Suppressor macrophage treated with lipopolysaccharide for 4 hours (primary cell): ENCODE results near the gene RALGAPB.
"Not testable (repeated sequence)": the region's sequence is repeated elsewhere in the genome, so short reads cannot be mapped to it uniquely, and the experiment has no call there.

Experiments
- DNase-seq: peaks from one replicate; pipeline ENCODE4 v3.0.0-alpha.2; 2020

Gene RALGAPB

DNA sequence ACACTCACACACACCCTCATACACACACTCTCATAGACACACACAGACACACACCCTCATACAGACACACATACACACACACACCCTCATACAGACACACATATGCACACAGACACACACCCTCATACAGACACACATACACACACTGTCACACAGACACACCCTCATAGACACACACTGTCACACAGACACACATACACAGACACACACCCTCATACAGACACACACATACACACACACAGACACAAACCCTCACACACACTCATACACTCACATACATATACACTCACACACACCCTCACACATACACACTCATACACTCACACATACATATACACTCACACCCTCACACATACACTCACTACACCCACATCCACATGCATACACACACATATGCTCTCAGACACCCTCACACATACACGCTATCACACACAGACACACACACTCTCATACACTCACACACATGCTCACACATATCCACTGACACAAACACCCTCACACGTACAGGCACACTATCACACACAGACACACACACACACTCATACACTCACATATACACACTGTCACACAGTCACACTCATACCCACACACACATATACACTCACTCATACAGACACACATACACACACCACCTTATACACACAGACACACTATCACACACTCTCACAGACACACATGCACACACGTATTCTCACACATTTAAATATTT lies 117.5 kb downstream of the RALGAPB start:
- no peak for DNase-seq

DNA sequence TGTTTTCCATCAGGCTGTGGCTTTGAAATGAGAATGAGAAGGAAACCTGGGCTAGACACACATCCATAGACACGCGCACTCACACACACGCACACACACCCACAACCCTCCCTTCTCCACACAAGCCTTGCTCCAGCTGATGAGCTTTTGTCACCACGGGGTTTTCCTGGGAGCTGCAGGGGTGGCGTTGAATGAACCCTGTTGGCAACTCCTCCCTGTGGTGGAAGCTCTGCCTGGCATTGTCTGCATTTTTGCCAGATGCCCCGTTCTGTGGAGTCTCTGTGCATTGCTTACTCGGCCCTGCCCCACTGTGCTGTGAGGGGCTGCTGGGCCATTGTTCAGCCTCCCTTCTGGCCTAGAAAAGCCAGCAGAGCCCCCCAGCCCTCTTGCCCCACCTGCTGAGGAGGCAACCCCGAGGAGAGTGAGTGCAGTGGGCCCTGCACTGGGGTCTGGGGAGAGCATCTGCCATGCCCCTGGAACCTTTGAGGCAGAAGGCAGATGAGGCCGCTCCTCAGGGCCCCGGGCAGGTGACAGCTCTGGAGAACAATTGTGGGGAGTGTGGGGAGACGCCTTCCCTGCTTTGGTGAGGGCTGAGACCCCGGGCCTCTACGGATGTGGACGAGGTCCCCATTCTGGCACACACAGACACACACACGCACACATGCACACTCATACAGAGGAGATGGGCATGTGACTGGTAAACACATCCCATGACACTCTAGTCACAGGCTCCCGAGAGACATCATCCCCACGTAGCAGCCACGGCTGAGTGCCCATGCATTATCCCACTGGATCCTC lies 118.2 kb downstream of the RALGAPB start:
- peak; percentile 19 for DNase-seq

DNA sequence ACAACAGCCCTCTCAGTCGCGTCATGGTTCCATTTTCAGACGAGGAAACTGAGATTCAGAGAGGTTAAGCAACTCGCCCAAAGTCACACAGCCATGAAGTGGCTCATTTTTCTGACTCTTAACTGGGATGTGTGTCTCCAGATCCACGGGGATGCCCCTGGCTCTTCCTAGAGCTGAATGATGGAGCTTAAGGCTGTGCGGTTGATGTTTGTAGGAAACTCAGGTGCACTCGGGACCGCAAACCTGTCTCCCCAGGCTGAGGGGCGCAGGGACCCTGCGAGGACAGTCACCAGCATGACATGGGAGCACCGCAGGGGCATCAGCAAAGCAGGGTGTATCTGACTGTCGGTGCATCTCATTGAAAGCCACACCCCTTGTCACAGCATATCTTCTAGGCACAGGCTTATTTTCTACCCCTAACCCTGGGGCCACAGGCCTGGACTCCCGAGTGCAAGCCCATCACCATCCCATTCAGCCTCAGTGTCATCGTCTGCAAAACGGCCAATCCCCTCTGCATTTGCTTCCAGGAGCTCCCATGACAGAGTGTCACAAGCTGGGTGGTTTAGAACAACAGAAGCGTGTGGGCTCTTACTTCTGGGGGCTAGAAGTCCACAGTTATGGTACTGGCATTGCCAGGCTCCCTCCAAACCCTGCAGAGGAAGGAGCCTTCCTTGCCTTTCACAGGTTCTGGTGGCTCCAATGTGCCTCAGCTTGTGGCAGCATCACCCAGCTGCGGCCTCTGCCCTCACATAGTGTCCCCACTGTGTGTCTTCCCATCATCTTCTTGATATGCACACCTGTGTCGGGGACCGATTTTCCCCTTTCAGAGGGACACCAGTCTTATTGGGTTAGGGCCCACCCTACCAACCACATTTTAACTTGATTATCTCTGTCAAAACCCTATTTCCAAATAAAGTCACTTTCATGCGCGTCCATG lies 119.1 kb downstream of the RALGAPB start:
- DNase-seq, result no peak

DNA sequence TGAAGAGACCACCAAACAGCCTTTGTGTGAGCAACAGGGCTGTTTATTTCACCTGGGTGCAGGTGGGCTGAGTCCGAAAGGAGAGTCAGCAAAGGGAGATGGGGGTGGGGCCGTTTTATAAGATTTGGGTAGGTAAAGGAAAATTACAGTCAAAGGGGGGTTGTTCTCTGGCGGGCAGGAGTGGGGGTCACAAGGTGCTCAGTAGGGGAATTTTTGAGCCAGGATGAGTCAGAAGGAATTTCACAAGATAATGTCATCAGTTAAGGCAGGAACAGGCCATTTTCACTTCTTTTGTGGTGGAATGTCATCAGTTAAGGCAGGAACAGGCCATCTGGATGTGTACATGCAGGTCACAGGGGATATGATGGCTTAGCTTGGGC lies 119.8 kb downstream of the RALGAPB start:
- DNase-seq, result peak; percentile 18

DNA sequence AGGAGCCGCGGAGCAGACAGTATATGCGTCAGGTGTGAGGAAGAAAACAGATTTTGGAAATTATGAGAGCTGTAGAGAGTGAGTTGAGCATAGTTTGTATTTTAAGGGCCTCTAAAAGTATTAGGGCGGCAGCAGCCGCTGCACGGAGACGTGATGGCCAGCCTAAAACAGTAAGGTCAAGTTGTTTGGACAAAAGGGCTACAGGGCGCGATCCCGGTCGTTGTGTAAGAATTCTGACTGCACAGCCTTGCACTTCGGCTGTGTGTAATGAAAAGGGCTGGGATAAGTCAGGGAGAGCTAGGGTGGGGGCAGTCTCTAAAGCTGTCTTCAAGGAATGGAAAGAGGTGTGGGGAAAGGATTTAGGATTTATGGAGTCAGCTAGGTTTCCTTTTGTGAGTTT lies 121.6 kb downstream of the RALGAPB start:
- not testable (repeated sequence) for DNase-seq

DNA sequence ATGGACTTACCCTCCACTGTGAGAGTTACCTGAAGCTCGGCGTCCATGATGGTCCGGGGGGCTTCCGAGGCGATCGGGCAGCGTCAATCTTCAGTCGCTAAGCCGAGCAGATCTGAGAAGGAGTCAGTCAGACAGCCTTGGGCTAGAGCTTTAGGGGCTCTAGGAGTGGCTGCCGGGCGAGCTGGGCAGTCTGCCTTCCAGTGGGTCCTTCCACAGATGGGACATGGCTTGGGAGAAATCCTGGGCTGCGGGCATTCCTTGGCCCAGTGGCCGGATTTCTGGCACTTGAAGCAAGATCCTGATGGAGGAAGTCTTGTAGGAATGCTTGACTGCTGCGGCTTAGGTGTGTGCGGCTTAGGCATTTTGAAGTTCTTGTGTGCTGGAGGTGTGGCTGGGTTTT lies 123.2 kb downstream of the RALGAPB start:
- not testable (repeated sequence) for DNase-seq

DNA sequence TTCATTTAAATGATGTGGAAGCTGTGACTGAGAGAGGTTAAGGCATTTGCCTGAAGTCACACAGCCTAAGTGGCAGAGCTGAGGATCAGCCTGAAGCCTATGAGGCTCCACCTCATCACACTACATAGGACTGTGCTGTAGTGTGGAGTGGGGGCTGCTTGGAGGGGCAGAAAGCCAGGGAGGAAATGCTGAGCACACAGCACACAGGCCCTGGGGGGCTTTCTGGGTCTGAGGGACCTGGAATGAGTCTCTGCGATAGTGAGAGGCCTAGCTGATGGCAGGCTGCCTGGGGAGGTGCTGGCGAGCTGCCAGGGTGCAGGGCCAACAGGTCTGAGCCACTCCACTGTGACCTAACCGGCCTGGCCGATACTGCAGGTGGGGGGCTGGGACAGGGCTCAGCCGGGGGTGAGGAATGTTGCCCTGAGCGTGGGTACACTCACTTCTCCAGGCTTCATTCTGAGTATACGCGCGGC lies 126.8 kb downstream of the RALGAPB start:
- no peak for DNase-seq

DNA sequence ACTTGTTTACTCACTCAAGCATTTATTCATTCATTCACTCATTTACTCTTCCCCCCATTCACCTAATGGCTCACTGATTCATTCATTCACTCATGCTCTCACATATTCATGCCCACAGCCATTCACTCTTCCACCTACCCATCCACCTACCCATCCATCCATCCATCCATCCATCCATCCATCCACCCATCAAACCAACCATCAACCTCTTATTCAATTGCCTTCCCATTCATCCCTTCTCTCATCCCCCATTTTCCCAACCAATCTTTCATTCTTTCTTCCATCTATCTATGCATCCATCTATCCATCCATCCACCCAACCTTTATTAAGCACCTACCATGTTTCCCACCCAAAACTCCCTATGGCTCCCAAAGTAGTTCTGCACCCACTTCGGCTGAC lies 127.4 kb downstream of the RALGAPB start:
- no peak for DNase-seq

DNA sequence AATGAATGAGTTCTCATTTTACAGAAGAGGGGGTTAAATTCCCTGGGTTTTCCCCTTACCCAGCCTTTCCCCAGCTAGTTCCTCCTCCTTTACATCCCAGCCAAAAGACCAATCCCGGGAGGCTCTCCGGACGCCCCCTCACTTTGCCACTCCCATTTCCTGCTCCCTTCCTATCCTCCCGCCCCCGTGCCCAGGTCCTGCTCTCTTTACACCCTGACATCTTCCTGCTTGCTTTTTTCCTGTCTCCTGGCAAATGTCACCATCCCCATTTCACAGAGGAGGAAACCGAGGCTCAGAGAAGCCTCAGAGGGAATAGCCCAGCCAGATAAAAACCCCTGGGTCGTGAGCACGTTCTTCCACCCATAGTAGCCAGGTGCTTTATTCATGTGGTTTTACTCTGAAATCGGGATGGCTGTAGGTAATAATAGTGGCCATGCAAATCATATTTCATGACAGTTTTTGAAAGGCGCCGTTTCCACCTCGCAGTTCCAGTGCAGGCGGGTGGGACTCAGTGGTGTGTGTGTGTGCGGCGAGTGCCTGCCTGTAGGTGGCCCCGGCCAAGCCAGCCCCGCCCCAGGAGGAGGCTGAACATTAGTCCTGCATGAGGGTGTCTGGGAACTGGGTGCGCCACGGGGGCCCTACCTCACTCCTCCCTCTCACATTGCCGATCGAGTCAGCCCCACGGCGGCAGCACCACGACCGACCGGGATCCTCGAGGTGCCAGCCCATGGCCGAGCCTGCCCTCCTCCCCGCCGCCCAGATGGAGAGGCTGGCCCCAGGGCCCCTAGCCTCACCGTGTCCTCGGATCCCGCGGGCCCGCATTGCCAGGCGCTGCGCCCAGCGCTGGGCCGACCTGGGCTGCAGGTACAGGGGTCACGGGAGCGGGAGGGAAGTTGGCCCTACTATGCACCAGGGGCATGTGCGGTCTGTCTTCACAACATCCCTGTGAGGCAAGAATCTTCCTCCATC lies 128.9 kb downstream of the RALGAPB start, which contains the start of gene ARHGAP40:
TSS of gene ARHGAP40 (plus strand) at position 594 of the 969 bp plus-strand sequence.
- DNase-seq, result peak; percentile 24

DNA sequence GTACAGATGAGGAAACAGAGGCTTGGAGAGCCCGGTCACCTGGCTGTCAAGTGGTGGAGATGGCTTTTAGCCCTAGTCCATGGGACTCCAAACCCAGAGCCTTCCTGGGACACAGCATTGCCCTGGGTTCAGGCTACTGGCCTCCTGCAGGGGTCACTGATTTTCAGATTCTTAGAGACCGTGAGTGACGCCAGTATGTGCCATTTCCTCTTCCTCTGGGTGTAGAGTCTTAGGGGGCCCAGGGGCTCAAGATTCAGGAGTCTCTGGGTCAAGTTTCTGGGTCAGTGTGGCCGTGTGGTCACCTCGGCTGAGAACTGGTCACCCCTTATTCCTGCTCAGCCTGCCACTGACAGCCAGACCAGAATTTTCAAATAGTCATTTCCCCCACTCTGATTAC lies 129.5 kb downstream of the RALGAPB start:
- DNase-seq, result no peak

DNA sequence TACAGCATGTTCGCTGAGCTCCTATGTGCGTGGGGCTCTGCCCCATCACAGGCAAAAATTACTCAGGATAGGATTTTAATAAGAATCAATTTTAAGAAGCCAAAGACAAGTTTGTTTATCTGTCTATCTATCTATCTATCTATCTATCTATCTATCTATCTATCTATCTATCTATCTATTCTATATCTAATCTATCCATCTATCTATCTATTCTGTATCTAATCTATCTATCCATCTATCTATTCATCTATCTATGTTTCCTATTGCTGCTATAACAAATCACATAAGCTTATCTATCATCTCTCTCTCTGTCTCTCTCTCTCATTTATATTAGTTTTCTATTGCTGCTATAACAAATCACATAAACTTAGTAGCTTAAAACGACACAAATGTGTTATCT lies 130.6 kb downstream of the RALGAPB start:
- no peak for DNase-seq

DNA sequence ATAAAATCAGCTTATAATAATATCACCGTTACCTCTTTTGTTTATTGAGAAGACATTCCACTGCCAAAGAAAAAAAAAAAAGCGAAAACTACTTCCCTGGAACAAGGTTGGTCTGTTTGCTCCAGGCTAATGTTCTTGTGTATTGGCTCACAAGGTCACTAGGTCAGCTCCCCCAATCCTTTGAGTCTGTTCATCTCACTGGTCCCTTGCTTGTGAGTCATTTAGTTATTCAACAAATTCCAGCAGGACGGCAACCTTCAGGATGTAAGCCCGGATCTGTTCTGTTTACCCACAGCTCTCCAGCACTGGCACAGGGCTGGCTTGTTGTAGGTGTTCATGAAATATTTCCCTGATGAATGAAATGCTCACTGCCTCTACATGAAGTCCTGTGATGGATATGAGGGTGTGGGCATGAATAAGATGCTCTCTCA lies 132.2 kb downstream of the RALGAPB start:
- DNase-seq, result no peak

DNA sequence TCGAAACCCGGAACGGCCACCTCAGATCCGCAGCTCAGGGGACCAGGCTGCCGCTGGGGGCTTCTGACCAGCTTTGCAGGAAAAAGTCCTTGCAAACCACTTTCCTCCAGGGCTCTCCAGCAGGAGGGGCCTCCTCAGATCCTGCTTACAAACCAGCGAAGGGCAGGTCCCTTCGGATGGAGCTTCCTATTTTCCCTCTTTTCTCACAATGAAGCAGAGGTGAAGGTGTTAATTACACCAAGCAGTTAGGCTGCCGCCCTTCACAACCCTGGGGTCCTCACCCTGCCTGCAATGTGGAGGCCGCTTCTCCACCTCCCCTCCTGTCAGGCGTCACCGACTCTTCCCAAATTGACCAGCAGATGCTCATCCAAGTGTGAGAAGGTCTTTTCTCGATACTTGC lies 134.7 kb downstream of the RALGAPB start:
- no peak for DNase-seq

DNA sequence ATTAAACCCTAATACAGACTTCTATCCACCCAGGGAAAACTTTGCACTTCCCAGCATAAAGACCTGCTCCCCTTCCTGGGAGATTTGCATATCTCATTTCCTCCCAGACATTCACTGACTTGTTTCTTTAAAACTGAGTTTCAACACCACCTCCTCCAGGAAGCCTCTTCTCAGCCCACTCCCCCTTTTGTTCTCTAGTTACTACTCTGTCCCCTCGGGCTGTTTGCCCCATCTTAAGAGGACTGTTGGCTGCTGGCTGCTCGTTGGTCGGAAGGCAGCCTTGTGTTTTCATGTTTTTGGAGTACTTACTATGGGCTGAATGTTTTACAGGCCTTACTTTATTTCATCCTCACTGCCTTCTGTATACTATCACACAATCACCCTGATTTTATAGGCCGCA lies 135.5 kb downstream of the RALGAPB start:
- no peak for DNase-seq

DNA sequence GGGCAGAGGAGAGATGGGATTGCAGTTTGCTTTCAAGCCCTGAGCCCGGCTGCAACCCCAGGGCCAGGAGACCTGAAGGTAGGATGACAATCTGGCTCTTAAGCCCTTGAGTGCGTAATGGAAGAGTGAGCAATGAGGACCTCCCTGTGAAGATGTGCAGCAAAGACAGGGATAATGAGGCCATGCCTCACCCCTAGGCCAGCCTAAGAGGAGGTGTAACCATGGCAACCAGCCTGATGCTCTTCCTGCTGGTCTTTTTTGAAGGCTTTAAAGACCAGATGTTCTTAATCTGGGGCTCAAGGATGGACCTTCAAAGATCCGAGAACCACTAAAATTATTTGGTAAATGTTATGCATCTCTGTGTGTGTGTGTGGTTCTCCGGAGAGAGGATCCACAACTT lies 137.2 kb downstream of the RALGAPB start:
- no peak for DNase-seq

DNA sequence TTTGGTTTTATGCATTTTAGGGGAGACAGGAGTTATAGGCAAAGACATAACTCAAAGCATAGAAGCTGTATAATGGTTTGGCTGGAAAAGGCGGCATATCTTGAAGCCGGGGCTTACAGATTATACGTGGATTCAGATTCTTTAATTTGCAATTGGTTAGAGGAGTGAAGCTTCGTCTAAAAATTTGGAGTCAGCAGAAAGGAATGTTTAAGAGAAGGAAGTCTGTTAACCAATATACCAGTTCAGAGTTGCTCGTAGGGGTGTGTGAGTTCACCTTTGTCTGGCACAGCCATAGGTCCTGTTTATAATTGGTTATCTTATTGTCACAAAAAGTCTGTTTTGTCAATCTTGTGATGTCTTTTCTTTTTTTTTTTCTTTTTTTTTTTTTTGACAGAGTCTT lies 137.9 kb downstream of the RALGAPB start:
- DNase-seq, result no peak

DNA sequence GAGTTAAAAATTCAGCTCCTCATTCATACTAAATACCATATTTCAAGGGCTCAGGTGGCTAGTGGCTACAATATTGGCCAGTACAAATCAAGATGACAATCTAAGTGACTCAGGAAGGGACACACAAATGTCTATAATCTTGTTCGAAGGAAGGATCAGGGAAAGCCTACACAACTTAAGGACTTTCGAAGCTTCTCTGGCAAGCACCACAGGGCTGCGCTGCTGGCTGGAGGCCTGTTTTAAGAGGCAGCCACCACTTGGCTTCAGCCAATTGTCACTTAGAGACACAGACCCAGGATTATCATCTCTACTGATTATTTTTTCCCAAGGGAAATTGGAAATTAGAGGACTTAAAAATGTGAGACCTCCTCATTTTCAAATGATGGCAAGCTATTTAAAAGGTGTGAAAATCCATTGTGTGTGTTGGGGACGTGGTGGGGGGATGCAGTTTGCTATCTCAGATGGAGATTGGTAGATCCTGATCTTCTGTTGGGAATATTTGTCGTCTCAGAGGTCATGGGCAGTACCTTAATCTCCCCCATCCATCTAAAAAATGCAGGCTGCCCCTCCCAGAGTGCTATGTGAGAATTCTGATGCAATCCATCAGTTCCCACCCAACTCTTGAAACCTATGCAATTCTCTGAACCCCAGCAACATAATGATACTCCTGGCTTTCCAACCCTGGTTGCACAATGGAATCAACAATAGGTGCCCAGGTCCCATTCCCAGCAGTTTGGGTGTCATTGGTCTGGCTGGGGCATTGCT lies 140.3 kb downstream of the RALGAPB start:
- DNase-seq, result no peak

DNA sequence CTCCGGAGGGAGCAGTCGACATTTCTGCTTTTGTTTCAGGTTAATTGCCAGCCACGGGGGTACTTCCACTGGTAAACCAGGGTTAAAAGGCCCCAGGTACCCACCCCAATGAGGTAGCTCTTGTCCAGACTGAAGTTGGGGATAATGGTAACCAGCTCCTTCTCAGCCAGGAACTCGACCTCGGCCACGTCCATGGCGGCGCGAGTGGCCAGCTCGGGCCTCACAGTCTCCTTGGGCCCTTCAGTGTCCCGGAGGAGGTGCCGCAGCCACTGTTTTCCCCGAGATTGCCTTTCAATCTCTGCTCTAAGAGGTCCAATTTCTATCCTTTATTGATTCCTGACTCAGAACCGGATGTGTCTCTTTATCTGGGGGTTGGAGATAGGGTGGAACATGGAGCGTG lies 142.6 kb downstream of the RALGAPB start:
- no peak for DNase-seq

DNA sequence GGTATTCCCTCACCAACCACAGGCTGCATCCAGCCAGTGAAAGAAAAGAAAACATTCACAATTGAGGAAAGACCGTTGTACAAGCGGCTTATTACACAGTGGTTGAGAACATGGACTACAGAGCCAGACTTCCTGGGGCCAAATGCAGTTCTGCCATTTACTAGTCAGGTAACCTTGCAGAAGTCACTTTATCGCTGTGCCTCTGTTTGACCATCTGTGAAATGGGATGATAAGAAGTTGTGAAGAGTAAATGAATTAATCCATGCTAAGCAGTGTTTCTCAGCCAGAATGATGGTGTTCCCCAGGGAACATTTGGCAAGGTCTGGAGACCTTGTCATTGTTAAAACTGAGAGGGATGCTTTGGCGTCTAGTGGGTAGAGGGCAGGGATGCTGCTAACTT lies 143.8 kb downstream of the RALGAPB start:
- DNase-seq, result no peak

DNA sequence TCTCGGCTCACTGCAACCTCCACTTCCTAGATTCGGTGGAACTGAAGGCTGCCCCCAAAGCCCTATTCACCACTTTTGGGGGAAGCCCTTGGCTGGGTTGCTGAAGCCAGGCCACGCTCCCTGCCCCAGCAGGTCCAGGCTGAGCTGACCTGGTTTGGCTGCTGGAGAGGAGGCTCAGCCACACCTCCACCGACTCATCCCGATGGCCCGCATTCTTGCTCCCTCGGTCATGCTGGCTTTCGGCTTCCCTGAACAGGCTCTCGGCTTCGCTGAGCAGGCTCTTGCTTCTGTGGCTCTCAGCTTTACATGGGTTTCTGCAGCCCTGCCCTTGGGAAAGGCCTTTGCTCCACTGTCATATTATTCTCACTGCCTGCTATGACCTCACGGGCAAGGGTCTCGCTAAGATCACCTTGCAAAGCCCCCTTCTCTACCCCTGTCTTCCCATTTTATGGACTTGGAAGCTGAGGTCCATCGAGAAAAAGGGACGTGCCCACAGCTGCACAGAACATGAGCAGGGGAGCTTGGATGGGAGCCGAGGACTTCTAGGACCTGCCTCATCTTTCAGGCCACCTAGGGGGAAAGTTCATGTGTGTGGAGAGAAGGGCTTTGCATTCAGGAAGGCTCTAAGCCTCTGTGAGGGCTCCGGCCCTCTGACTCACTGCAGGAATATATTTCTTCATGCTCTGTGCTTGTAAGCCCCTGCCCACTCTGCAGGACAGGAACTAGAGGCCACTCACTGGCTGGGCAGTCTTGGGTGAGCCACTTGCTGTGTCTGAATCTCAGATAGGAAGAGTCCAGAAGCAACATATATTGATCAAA lies 144.6 kb downstream of the RALGAPB start:
- DNase-seq, result no peak
